Gastroesophageal sphincter (tissue), 4 donors: Measurements from ENCODE around the gene REPS2. TPM values are rescaled to one million over a fixed set of nuclear protein-coding genes. Genes with fewer than 3 reads are reported as not detected.

Experiments
- ATAC-seq: fragments of 150-250 bp; one replicate; pipeline ENCODE4 v1.9.1; 2016; ENCODE audit warnings: mild to moderate bottlenecking, moderate library complexity
- H3K27ac ChIP-seq, 4 donors: fragments of 200-600 bp; sonication (generic) in 3 of 4; 1 replicate in 3 of 4; 2 replicates in 1 of 4; pipeline ENCODE4 v1.5.1; 2016 to 2019
- H3K27me3 ChIP-seq: fragments of 200-600 bp; sonication (generic); one replicate; pipeline ENCODE4 v1.5.1; 2019
- H3K36me3 ChIP-seq, 2 donors: fragments of 200-600 bp; sonication (generic); one replicate each; pipeline ENCODE4 v1.5.1; 2019; ENCODE audit warnings: control low read depth in 1 of 2
- H3K4me1 ChIP-seq, 3 donors: fragments of 200-600 bp; sonication (generic); 1 replicate in 2 of 3; 2 replicates in 1 of 3; pipeline ENCODE4 v1.5.1; 2016 to 2019; ENCODE audit warnings: control low read depth in 2 of 3
- H3K4me3 ChIP-seq, 2 donors: fragments of 200-600 bp; sonication (generic); one replicate each; pipeline ENCODE4 v1.5.1; 2019; ENCODE audit warnings: mild to moderate bottlenecking in 1 of 2, moderate library complexity in 1 of 2
- H3K9me3 ChIP-seq, 3 donors: fragments of 200-600 bp; sonication (generic); one replicate each; pipeline ENCODE4 v1.5.1; 2017 to 2019; ENCODE audit warnings: control low read depth in 2 of 3
- EP300 ChIP-seq: sonication (generic); formaldehyde crosslinking; IDR thresholded peaks from one replicate; pipeline ENCODE4 v1.6.1; 2017; ENCODE audit warnings: antibody characterized with exemption, mild to moderate bottlenecking
- POLR2A ChIP-seq, 2 donors: fragments of 450-650 bp; IDR thresholded peaks; one replicate each; pipeline ENCODE4 v1.6.1; 2017; ENCODE audit warnings: antibody characterized with exemption in 2 of 2, mild to moderate bottlenecking in 2 of 2, moderate library complexity in 1 of 2
- POLR2AphosphoS5 ChIP-seq: sonication (generic); formaldehyde crosslinking; IDR thresholded peaks from one replicate; pipeline ENCODE4 v1.6.1; 2017; ENCODE audit warnings: antibody characterized with exemption
- WGBS, 2 donors: methylation state at CpG; one replicate each; pipeline ENCODE4 v1.1.5; 2018; ENCODE audit warnings: low coverage in 1 of 2; 5-methylcytosine and 5-hydroxymethylcytosine counted together
- total RNA-seq, 4 donors: library from RNA; depleted of rRNA; stranded (reverse); fragments of >200 nt; gene quantifications; one replicate each; pipeline ENCODE4 v1.1.0, GENCODE V29; 2016
- TF ChIP-seq, protein P1 (sequence below), 4 experiments: fragments of 200-600 bp in 2 of 4; fragments of 450-650 bp in 2 of 4; sonication (generic) in 1 of 4; IDR thresholded peaks; one replicate each; pipeline ENCODE4 v1.5.1; 2017 to 2019; ENCODE audit warnings: antibody characterized with exemption in 4 of 4, mild to moderate bottlenecking in 2 of 4, moderate library complexity in 2 of 4

REPS2 gene
- total RNA-seq, 4 donors from 2014 or later = 19.8 to 39.8 (median 24.9) TPM

DNA sequence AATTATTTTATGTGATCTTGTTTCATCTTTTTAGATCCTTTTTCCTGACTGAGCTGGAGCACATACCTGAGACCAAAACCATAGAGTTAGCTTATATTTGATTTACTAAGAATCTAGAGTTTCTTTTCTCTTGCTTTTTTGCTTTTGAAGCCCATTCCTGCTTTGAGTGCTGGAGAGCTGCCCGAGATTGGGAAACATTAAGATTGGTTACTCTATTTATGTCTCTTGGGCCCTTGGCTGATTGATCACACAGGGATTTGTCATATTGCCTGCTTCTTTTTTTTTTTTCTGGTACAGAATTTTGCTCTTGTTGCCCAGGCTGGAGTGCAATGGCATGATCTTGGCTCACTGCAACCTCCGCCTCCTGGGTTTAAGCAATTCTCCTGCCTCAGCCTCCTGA lies 73.9 kb downstream of the REPS2 start:
- ATAC-seq = peak; percentile 46
- Histone ChIP-seq H3K4me1 (no peaks in the 10 kb centered on the region), H3K9me3 (no peaks in the 10 kb centered on the region), H3K27me3 (no peaks in the 10 kb centered on the region), H3K27ac (peak overlapping the region in 3 of 4 donors; percentile 11 to 44 (median 17)), H3K4me3 (no peak overlapping the region), H3K36me3 (no peaks in the 10 kb centered on the region)
- 64% methylated on average over 2 of the region's 2 CpGs; no CpG with 5 or more reads in 1 of the 2 donors for WGBS, 2 donors
- TF ChIP-seq POLR2AphosphoS5 = no peak
- TF ChIP-seq POLR2A (IDR thresholded peaks at IDR 0.05) = no peak
- TF ChIP-seq, protein P1, sequence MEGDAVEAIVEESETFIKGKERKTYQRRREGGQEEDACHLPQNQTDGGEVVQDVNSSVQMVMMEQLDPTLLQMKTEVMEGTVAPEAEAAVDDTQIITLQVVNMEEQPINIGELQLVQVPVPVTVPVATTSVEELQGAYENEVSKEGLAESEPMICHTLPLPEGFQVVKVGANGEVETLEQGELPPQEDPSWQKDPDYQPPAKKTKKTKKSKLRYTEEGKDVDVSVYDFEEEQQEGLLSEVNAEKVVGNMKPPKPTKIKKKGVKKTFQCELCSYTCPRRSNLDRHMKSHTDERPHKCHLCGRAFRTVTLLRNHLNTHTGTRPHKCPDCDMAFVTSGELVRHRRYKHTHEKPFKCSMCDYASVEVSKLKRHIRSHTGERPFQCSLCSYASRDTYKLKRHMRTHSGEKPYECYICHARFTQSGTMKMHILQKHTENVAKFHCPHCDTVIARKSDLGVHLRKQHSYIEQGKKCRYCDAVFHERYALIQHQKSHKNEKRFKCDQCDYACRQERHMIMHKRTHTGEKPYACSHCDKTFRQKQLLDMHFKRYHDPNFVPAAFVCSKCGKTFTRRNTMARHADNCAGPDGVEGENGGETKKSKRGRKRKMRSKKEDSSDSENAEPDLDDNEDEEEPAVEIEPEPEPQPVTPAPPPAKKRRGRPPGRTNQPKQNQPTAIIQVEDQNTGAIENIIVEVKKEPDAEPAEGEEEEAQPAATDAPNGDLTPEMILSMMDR (IDR thresholded peaks at IDR 0.05) = no peak
- no peak for TF ChIP-seq EP300

DNA sequence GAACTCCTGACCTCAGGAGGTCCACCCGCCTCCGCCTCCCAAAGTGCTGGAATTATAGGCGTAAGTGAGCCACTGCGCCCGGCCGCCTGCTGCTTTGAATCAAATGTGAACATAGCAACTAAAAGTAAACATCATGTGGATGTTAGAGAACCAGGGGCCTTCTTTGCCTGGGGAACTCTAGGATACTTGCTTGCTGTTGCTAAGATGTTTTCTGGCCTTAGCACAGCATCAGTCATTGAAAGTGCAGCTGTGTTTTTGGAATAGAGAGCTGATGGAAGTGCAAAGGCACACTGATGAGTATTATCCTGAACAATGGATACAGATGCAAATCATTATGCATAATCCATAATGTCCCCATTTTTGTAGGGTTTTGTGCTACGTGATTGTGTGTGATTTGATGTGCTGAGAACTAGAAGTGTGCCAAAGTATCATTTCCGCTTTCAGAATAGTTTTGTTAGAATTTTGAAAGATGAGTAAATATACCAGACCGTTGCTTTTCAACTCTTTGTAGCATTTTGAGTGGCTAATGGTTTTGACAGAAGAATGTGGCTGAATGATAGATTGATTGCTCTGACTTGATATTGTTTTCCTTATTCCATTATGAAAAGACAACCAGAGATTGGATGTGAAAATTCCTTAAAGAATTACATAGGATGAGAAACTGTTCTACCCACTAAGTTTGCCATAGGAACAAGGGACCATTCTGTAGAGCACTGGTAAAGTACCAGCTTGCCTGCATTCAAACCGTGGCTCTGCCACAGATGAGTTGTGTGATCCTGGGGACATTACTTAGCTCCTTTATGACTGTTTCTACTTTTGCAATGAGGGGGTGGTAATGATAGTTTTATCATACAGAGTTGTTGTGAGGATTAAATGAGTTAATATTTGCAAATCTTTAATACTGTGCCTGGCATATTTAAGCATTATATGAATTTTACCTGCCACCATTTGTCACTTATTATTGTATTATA lies 74.7 kb downstream of the REPS2 start:
- no peak overlapping the region for H3K4me3 ChIP-seq
- TF ChIP-seq, protein P1 (IDR thresholded peaks at IDR 0.05) = no peak
- peak; percentile 5 for TF ChIP-seq POLR2AphosphoS5
- H3K36me3 ChIP-seq = no peaks in the 10 kb centered on the region
- H3K9me3 ChIP-seq = no peaks in the 10 kb centered on the region
- 30 to 42% methylated on average over 4 to 5 of the region's 10 CpGs for WGBS, 2 donors
- peak overlapping the region in 3 of 4 donors; percentile 11 to 44 (median 17) for H3K27ac ChIP-seq
- peak; percentile 64 for ATAC-seq
- H3K4me1 ChIP-seq = no peaks in the 10 kb centered on the region
- H3K27me3 ChIP-seq = no peaks in the 10 kb centered on the region

DNA sequence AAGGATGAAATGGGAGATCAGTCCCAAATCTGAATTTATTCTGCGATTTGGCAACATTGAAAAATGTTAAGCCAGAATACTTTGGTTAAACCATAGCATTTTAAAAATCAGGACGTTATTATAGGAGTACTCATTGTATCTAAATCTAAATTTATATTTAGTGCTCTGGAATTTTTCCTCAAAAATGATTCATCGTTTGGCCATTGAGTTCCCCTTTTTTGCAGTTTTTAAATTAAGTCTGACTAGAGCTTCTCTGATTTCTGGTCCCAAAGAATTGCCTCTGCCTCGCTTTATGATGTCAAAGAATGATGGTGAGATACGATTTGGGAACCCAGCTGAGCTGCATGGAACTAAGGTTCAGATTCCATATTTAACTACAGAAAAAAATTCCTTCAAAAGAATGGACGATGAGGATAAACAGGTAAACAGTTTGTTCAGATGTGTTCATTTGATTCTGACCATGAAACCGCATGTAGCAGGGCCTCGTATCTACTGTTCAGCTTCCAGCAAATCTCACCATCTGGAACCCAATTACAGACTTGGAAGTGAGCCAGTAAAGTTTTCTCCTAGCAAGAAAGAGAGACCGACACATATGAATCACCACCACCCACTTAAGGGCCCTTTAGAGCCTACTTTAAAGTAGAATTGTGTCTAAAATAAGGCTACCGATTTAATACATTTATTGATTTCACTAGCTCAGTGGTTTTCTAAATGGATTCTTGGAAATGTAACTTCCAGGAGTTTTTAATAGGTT lies 75.6 kb downstream of the REPS2 start:
- H3K4me3 ChIP-seq = no peak overlapping the region
- H3K36me3 ChIP-seq = no peaks in the 10 kb centered on the region
- ATAC-seq = no peak
- WGBS, 2 donors = 55 to 62% methylated on average over 8 of the region's 10 CpGs
- no peaks in the 10 kb centered on the region for H3K4me1 ChIP-seq
- no peak overlapping the region for H3K27ac ChIP-seq
- H3K9me3 ChIP-seq = no peaks in the 10 kb centered on the region
- no peaks in the 10 kb centered on the region for H3K27me3 ChIP-seq
- TF ChIP-seq EP300 (no peak), POLR2AphosphoS5 (no peak), POLR2A (IDR thresholded peaks at IDR 0.05) (no peak)
- TF ChIP-seq, protein P1 (IDR thresholded peaks at IDR 0.05) = no peak

DNA sequence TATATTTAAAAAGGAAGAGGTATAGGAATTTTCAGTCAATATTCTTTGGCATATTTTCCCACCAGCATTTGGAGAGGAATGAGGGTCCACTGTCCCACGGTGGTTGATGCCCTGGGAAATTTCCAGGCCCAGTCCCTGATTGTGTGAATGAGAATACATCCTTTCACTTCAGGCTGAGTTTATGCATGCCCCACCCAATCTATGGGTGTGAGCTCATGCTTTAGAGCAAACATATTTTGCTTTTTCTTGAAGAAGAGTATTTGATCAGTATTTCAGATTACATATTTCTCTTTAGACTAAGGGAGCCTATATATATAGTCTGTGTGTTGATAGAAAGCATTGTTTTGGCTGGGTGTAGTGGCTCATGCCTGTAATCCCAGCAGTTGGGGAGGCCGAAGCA lies 77.2 kb downstream of the REPS2 start:
- no peaks in the 10 kb centered on the region for H3K9me3 ChIP-seq
- WGBS, 2 donors = 50 to 83% methylated on average over 1 of the region's 2 CpGs
- H3K4me1 ChIP-seq = no peaks in the 10 kb centered on the region
- H3K4me3 ChIP-seq = no peak overlapping the region
- H3K36me3 ChIP-seq = no peaks in the 10 kb centered on the region
- TF ChIP-seq, protein P1 (IDR thresholded peaks at IDR 0.05) = no peak
- no peak for TF ChIP-seq EP300
- TF ChIP-seq POLR2A (IDR thresholded peaks at IDR 0.05) = no peak
- TF ChIP-seq POLR2AphosphoS5 = no peak
- no peaks in the 10 kb centered on the region for H3K27me3 ChIP-seq
- no peak for ATAC-seq
- H3K27ac ChIP-seq = no peak overlapping the region
